PFSK-1 (cell line): ENCODE data around the gene SUPT3H.

Source experiments
- POLR2AphosphoS5 ChIP-seq: IDR thresholded peaks from 2 replicates; pipeline ENCODE4 v1.6.1; 2012; ENCODE audit warnings: low read depth, mild to moderate bottlenecking, control low read depth, low read length, moderate library complexity
- TF ChIP-seq, protein P1 (sequence below), 2 experiments: IDR thresholded peaks; 2 replicates each; pipeline versions ENCODE4 v1.6.1 to v1.8.0; 2011 to 2012; ENCODE audit warnings: low read depth in 2 of 2, low read length in 2 of 2, control low read depth in 1 of 2, inconsistent platforms in 1 of 2, mild to moderate bottlenecking in 1 of 2, moderate library complexity in 1 of 2; ENCODE audit not compliant: insufficient read depth in 1 of 2

DNA sequence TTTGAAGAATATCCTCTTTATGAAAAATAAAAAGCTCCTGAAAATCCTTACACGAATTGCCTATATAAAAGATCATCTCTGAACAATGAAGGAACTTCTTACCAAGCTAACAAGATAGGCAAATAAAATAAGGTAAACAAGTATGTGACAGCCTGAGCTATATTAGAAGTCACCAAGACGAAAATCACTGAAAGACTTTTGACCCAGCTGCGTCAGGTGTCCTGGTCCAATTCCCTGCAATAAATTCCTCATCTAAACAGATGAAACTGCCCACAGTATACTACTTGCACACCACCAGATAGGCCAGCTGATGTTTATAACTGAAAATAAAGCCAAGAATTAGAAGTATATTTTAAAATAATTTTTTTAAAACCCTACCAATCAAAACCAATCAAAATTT lies 117.0 kb downstream of the SUPT3H start:
- TF ChIP-seq POLR2AphosphoS5 = no peak
- TF ChIP-seq, protein P1, sequence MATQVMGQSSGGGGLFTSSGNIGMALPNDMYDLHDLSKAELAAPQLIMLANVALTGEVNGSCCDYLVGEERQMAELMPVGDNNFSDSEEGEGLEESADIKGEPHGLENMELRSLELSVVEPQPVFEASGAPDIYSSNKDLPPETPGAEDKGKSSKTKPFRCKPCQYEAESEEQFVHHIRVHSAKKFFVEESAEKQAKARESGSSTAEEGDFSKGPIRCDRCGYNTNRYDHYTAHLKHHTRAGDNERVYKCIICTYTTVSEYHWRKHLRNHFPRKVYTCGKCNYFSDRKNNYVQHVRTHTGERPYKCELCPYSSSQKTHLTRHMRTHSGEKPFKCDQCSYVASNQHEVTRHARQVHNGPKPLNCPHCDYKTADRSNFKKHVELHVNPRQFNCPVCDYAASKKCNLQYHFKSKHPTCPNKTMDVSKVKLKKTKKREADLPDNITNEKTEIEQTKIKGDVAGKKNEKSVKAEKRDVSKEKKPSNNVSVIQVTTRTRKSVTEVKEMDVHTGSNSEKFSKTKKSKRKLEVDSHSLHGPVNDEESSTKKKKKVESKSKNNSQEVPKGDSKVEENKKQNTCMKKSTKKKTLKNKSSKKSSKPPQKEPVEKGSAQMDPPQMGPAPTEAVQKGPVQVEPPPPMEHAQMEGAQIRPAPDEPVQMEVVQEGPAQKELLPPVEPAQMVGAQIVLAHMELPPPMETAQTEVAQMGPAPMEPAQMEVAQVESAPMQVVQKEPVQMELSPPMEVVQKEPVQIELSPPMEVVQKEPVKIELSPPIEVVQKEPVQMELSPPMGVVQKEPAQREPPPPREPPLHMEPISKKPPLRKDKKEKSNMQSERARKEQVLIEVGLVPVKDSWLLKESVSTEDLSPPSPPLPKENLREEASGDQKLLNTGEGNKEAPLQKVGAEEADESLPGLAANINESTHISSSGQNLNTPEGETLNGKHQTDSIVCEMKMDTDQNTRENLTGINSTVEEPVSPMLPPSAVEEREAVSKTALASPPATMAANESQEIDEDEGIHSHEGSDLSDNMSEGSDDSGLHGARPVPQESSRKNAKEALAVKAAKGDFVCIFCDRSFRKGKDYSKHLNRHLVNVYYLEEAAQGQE (IDR thresholded peaks at IDR 0.05; ENCODE audit: insufficient read depth in 1 of 2, low read depth in 2 of 2, low read length in 2 of 2) = no peak
